ENCODE results near the gene WDR64. TPM values are rescaled to one million over a fixed set of nuclear protein-coding genes. Genes with fewer than 3 reads are reported as not detected.

WDR64 gene
- polyA plus RNA-seq, 1 donor from 2014 or later, result 0.21 TPM

GRCh38 chr1:241810769-241811405 is 158.8 kb downstream of the WDR64 start:
- Histone ChIP-seq H3K27me3 (ENCODE audit: insufficient read depth, low read depth, low read length) (no peaks in the 10 kb centered on the region), H3K9me3 (ENCODE audit: low read length) (no peaks in the 10 kb centered on the region), H3K79me2 (replicated peaks; ENCODE audit: insufficient read depth, low read length) (no peaks in the 10 kb centered on the region), H3K4me3 (ENCODE audit: low read length) (no peak overlapping the region), H3K36me3 (ENCODE audit: insufficient read depth, low read length) (no peaks in the 10 kb centered on the region), H4K20me1 (ENCODE audit: insufficient read depth) (no peaks in the 10 kb centered on the region), H3F3A (ENCODE audit: insufficient read depth, low read length, poor library complexity, severe bottlenecking) (no peaks in the 10 kb centered on the region), H3K9ac (ENCODE audit: low read length) (no peak overlapping the region), H2AFZ (ENCODE audit: low read depth, low read length) (no peak overlapping the region), H3K4me2 (ENCODE audit: low read length) (no peak overlapping the region), H3K27ac (ENCODE audit: low read length) (no peak overlapping the region), H3K9me2 (ENCODE audit: insufficient read depth, low read length) (no peaks in the 10 kb centered on the region)
- TF ChIP-seq, protein P1, sequence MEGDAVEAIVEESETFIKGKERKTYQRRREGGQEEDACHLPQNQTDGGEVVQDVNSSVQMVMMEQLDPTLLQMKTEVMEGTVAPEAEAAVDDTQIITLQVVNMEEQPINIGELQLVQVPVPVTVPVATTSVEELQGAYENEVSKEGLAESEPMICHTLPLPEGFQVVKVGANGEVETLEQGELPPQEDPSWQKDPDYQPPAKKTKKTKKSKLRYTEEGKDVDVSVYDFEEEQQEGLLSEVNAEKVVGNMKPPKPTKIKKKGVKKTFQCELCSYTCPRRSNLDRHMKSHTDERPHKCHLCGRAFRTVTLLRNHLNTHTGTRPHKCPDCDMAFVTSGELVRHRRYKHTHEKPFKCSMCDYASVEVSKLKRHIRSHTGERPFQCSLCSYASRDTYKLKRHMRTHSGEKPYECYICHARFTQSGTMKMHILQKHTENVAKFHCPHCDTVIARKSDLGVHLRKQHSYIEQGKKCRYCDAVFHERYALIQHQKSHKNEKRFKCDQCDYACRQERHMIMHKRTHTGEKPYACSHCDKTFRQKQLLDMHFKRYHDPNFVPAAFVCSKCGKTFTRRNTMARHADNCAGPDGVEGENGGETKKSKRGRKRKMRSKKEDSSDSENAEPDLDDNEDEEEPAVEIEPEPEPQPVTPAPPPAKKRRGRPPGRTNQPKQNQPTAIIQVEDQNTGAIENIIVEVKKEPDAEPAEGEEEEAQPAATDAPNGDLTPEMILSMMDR (IDR thresholded peaks at IDR 0.05; ENCODE audit: poor library complexity, severe bottlenecking), result no peak
- TF ChIP-seq, protein P2, sequence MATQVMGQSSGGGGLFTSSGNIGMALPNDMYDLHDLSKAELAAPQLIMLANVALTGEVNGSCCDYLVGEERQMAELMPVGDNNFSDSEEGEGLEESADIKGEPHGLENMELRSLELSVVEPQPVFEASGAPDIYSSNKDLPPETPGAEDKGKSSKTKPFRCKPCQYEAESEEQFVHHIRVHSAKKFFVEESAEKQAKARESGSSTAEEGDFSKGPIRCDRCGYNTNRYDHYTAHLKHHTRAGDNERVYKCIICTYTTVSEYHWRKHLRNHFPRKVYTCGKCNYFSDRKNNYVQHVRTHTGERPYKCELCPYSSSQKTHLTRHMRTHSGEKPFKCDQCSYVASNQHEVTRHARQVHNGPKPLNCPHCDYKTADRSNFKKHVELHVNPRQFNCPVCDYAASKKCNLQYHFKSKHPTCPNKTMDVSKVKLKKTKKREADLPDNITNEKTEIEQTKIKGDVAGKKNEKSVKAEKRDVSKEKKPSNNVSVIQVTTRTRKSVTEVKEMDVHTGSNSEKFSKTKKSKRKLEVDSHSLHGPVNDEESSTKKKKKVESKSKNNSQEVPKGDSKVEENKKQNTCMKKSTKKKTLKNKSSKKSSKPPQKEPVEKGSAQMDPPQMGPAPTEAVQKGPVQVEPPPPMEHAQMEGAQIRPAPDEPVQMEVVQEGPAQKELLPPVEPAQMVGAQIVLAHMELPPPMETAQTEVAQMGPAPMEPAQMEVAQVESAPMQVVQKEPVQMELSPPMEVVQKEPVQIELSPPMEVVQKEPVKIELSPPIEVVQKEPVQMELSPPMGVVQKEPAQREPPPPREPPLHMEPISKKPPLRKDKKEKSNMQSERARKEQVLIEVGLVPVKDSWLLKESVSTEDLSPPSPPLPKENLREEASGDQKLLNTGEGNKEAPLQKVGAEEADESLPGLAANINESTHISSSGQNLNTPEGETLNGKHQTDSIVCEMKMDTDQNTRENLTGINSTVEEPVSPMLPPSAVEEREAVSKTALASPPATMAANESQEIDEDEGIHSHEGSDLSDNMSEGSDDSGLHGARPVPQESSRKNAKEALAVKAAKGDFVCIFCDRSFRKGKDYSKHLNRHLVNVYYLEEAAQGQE (IDR thresholded peaks at IDR 0.05; ENCODE audit: borderline replicate concordance), result no peak
- TF ChIP-seq RAD21 (conservative IDR thresholded peaks at IDR 0.05) (no peak), EP300 (conservative IDR thresholded peaks at IDR 0.05; ENCODE audit: poor library complexity, severe bottlenecking) (no peak), EZH2 (IDR thresholded peaks at IDR 0.05; ENCODE audit: borderline replicate concordance, insufficient read depth, low read length, poor library complexity, severe bottlenecking) (no peak)

DNA sequence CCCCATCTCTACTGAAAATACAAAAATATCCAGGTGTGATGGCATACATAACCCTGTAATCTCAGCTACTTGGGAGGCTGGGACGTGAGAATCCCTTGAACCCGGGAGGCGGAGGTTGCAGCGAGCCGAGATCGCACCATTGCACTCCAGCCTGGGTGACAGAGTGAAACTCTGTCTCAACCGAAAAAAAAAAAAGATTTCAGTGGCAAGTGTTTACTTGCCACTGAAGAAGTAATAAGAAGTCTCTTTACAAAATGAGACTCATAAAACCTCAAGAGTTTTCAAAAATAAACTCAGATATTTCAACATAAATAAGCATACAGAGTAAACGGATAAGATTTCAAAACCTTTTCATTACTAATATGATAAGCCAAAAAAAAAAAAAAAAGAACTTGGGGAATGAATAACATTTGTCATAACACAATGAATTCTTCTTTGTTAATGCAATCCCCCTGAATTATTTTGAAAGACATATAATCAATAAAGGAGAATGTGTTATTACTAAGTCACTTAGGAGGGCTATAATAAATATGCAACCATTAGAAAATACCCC is 161.8 kb downstream of the WDR64 start:
- no peak overlapping the region for H3K9ac ChIP-seq (ENCODE audit: low read length)

GRCh38 chr1:241816008-241816407 is 163.9 kb downstream of the WDR64 start:
- no peak overlapping the region for H3K9ac ChIP-seq (ENCODE audit: low read length)
- H3K79me2 ChIP-seq (replicated peaks; ENCODE audit: insufficient read depth, low read length), result no peaks in the 10 kb centered on the region
- no peak overlapping the region for H2AFZ ChIP-seq (ENCODE audit: low read depth, low read length)
- no peaks in the 10 kb centered on the region for H3K27me3 ChIP-seq (ENCODE audit: insufficient read depth, low read depth, low read length)
- H3K4me3 ChIP-seq (ENCODE audit: low read length), result no peak overlapping the region
- TF ChIP-seq TAF1 (IDR thresholded peaks at IDR 0.05; ENCODE audit: low read depth), result no peak
- TF ChIP-seq, protein P2 (IDR thresholded peaks at IDR 0.05; ENCODE audit: borderline replicate concordance), result no peak
- TF ChIP-seq MXI1 (conservative IDR thresholded peaks at IDR 0.05; ENCODE audit: poor library complexity, severe bottlenecking), result no peak
- TF ChIP-seq SMC3 (conservative IDR thresholded peaks at IDR 0.05; ENCODE audit: poor library complexity), result no peak
- TF ChIP-seq, protein P1 (IDR thresholded peaks at IDR 0.05; ENCODE audit: poor library complexity, severe bottlenecking), result no peak
- no peak for TF ChIP-seq EZH2 (IDR thresholded peaks at IDR 0.05; ENCODE audit: borderline replicate concordance, insufficient read depth, low read length, poor library complexity, severe bottlenecking)
- TF ChIP-seq EP300 (conservative IDR thresholded peaks at IDR 0.05; ENCODE audit: poor library complexity, severe bottlenecking), result no peak
- no peak for TF ChIP-seq POLR2AphosphoS5 (IDR thresholded peaks at IDR 0.05)
- no peak for TF ChIP-seq RAD21 (conservative IDR thresholded peaks at IDR 0.05)
- no peaks in the 10 kb centered on the region for H3K36me3 ChIP-seq (ENCODE audit: insufficient read depth, low read length)
- H3K9me2 ChIP-seq (ENCODE audit: insufficient read depth, low read length), result no peaks in the 10 kb centered on the region
- no peak overlapping the region for H3K4me2 ChIP-seq (ENCODE audit: low read length)
- no peaks in the 10 kb centered on the region for H4K20me1 ChIP-seq (ENCODE audit: insufficient read depth)
- H3K27ac ChIP-seq (ENCODE audit: low read length), result no peak overlapping the region
- no peaks in the 10 kb centered on the region for H3F3A ChIP-seq (ENCODE audit: insufficient read depth, low read length, poor library complexity, severe bottlenecking)
- H3K9me3 ChIP-seq (ENCODE audit: low read length), result no peaks in the 10 kb centered on the region

More for the DNA sequence above, 161.8 kb downstream of the WDR64 start:
- Histone ChIP-seq H3K4me2 (ENCODE audit: low read length) (no peak overlapping the region), H3K27me3 (ENCODE audit: insufficient read depth, low read depth, low read length) (no peaks in the 10 kb centered on the region), H3K4me3 (ENCODE audit: low read length) (no peak overlapping the region), H4K20me1 (ENCODE audit: insufficient read depth) (no peaks in the 10 kb centered on the region), H3F3A (ENCODE audit: insufficient read depth, low read length, poor library complexity, severe bottlenecking) (no peaks in the 10 kb centered on the region), H3K9me3 (ENCODE audit: low read length) (no peaks in the 10 kb centered on the region), H3K27ac (ENCODE audit: low read length) (no peak overlapping the region), H3K9me2 (ENCODE audit: insufficient read depth, low read length) (no peaks in the 10 kb centered on the region), H3K36me3 (ENCODE audit: insufficient read depth, low read length) (no peaks in the 10 kb centered on the region), H2AFZ (ENCODE audit: low read depth, low read length) (no peak overlapping the region), H3K79me2 (replicated peaks; ENCODE audit: insufficient read depth, low read length) (no peaks in the 10 kb centered on the region)
- TF ChIP-seq RAD21 (conservative IDR thresholded peaks at IDR 0.05), result no peak

Data from neural cell (in vitro differentiated cells).